SJCRH30 (cell line): ENCODE data around the gene NAGLU. TPM values are rescaled to one million over a fixed set of nuclear protein-coding genes. Genes with fewer than 3 reads are reported as not detected.

Experiments used
- DNase-seq, 2 experiments: peaks; one replicate each; pipeline ENCODE4 v3.0.0-alpha.2; 2015 to 2020
- H3K27ac ChIP-seq: fragments of 250-450 bp; sonication (Bioruptor Pico); 2 replicates; pipeline ENCODE4 v1.5.1; 2020; ENCODE audit warnings: mild to moderate bottlenecking, moderate library complexity
- H3K27me3 ChIP-seq: fragments of 250-450 bp; sonication (Bioruptor Pico); 2 replicates; pipeline ENCODE4 v1.5.1; 2020; ENCODE audit warnings: mild to moderate bottlenecking, moderate library complexity
- H3K36me3 ChIP-seq: fragments of 250-450 bp; sonication (Bioruptor Pico); 2 replicates; pipeline ENCODE4 v1.5.1; 2020; ENCODE audit warnings: mild to moderate bottlenecking, moderate library complexity
- H3K4me1 ChIP-seq: fragments of 250-450 bp; sonication (Bioruptor Pico); 2 replicates; pipeline ENCODE4 v1.5.1; 2020; ENCODE audit warnings: mild to moderate bottlenecking, moderate library complexity
- H3K4me3 ChIP-seq: fragments of 250-450 bp; sonication (Bioruptor Pico); 2 replicates; pipeline ENCODE4 v1.5.1; 2020; ENCODE audit warnings: mild to moderate bottlenecking, moderate library complexity
- H3K9me3 ChIP-seq: fragments of 250-450 bp; sonication (Bioruptor Pico); replicated peaks from 2 replicates; pipeline ENCODE4 v1.5.1; 2020; ENCODE audit warnings: mild to moderate bottlenecking, moderate library complexity
- total RNA-seq: library from RNA; depleted of rRNA; stranded (reverse); fragments of >200 nt; shearing (Covaris generic); gene quantifications from 2 replicates; pipeline ENCODE4 v1.2.3, GENCODE V29; 2014

The NAGLU gene
- total RNA-seq, 1 experiment from 2014 or later = 22.2 TPM

DNA sequence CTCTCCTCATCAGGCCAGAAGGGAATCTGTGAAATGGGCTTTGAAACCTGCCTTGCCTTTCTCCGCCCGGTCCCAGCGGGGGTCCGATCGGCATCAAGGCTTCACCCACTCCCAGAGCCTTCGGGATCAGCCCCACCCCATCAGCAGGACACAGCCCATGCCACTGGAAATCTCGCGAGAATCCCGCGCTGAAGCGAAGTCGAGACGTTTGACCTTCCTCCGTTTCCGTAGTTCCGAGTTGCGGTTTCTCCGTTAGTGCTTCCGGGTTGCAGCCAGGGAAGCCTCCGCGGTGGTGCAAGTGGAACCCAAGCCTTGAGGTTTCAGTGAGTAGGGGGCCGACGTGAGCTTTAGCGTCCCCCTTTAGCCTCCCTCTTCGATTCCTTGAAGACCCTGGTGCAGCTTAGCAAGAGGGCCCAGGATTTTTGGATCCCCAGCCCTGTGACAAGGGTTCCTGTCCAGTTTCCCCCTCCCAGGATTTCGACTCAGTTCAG is 25.9 kb downstream of the NAGLU start, which contains the start of gene COASY:
COASY (plus strand) TSS at position 252 of the 491 bp plus-strand sequence. CDS start 475 bp downstream, outside the sequence.
- peak; percentile 99 for DNase-seq
- peaks cover 5% of the 10 kb centered on the region; the same call in 1 of the 2 replicates for H3K4me1 ChIP-seq
- peaks cover 13% of the 10 kb centered on the region for H3K36me3 ChIP-seq
- no peaks in the 10 kb centered on the region for H3K9me3 ChIP-seq
- no peaks in the 10 kb centered on the region for H3K27me3 ChIP-seq
- peak within 1 kb of the TSS; percentile 70 for H3K4me3 ChIP-seq
- peak within 1 kb of the TSS; percentile 66 for H3K27ac ChIP-seq

DNA sequence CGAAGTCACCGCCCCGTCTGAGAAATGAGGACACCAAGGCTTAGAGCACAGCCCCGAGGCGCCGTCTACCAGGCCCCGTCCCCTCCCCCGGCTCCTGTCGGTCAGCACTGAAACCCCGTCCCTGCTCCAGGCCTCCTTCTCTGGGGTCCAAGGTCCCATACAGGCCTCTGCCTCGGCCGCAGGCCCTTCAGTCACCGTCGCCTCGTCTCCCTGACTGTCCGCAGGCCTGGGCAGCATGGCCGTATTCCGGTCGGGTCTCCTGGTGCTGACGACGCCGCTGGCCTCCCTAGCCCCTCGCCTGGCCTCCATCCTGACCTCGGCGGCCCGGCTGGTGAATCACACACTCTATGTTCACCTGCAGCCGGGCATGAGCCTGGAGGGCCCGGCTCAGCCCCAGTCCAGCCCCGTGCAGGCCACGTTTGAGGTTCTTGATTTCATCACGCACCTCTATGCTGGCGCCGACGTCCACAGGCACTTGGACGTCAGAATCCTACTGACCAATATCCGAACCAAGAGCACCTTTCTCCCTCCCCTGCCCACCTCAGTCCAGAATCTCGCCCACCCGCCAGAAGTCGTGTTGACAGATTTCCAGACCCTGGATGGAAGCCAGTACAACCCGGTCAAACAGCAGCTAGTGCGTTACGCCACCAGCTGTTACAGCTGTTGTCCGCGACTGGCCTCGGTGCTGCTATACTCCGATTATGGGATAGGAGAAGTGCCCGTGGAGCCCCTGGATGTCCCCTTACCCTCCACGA is 26.5 kb downstream of the NAGLU start:
- Histone ChIP-seq H3K9me3 (no peaks in the 10 kb centered on the region), H3K27ac (peak overlapping the region; percentile 66), H3K4me3 (peak overlapping the region; percentile 70), H3K4me1 (peaks cover 5% of the 10 kb centered on the region; the same call in 1 of the 2 replicates), H3K27me3 (no peaks in the 10 kb centered on the region), H3K36me3 (peaks cover 13% of the 10 kb centered on the region)
- DNase-seq = peak; percentile 42 to 48

DNA sequence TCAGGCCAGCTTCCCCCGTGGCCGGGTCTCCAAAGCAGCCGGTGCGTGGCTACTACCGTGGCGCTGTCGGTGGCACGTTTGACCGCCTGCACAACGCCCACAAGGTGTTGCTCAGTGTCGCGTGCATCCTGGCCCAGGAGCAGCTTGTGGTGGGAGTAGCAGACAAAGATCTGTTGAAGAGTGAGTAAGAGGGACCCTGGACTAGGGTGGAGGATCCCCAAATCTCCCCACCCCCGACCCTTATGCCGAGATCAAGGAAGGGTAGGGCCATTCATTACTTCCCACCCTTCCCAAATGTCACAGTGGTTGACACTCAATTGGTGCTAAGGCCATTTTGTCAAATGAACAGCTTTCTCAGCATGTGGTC is 27.1 kb downstream of the NAGLU start:
- H3K4me1 ChIP-seq = peaks cover 5% of the 10 kb centered on the region; the same call in 1 of the 2 replicates
- no peaks in the 10 kb centered on the region for H3K27me3 ChIP-seq
- no peaks in the 10 kb centered on the region for H3K9me3 ChIP-seq
- peak overlapping the region; percentile 70 for H3K4me3 ChIP-seq
- H3K27ac ChIP-seq = peak overlapping the region; percentile 66
- peaks cover 13% of the 10 kb centered on the region for H3K36me3 ChIP-seq
- DNase-seq = no peak

DNA sequence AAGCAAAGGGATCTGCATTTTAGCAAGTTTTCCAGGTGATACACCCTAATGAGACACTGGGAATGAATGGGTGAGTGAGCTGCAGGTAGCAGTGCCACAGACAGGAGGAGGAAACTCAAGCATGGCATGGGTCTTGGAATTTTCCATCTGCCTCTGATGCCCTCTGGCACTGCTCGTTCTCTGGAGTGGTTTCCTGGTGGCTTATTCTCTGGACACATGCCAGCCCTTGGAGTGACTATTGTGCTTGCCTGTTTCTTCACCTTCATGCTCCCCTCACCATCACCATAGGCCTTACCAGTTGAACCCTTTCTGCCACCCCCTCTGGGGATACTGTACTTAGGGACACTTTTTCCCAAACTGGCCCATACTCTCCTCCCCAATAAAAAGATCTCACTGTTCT is 27.5 kb downstream of the NAGLU start:
- Histone ChIP-seq H3K9me3 (no peaks in the 10 kb centered on the region), H3K4me1 (peaks cover 5% of the 10 kb centered on the region; the same call in 1 of the 2 replicates), H3K36me3 (peaks cover 15% of the 10 kb centered on the region), H3K4me3 (peak overlapping the region; percentile 70), H3K27ac (no peak overlapping the region), H3K27me3 (no peaks in the 10 kb centered on the region)
- DNase-seq = no peak

DNA sequence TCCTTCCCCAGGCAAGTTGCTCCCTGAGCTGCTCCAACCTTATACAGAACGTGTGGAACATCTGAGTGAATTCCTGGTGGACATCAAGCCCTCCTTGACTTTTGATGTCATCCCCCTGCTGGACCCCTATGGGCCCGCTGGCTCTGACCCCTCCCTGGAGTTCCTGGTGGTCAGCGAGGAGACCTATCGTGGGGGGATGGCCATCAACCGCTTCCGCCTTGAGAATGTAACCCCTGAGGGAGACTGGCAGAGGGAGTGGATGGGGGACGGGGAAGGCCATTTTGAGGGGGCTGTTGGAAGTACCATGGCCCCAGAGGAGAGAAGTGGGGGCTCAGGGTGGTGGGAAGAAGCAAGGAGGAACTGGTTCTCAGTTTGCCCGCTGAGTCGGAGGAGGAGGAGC is 27.9 kb downstream of the NAGLU start:
- Histone ChIP-seq H3K4me1 (peaks cover 5% of the 10 kb centered on the region; the same call in 1 of the 2 replicates), H3K36me3 (peaks cover 19% of the 10 kb centered on the region)

DNA sequence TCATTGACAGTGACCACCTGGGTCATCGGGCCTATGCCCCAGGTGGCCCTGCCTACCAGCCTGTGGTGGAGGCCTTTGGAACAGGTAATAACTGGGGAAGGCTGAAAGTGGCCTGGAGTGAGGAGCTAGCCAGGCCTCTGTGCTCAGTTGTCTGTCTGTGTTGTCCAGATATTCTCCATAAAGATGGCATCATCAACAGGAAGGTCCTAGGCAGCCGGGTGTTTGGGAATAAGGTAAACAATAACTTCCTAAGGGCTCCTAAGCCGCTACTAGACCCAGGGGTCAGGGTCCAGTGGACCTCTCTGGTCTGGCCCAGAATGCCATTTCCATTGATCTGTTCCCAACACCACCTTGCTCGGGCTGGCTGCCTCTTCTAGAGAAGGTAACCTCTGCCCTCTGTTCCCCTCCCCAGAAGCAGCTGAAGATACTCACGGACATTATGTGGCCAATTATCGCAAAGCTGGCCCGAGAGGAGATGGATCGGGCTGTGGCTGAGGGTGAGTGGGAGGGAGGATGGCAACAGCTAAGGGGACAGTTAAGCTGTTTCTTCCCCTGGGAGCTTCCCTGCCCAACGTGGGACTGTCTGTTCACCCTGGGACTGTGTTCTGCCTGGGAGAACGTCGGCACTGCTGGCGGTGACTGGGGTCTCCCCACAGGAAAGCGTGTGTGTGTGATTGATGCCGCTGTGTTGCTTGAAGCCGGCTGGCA is 28.9 kb downstream of the NAGLU start:
- DNase-seq = no peak
- no peaks in the 10 kb centered on the region for H3K27me3 ChIP-seq
- H3K4me1 ChIP-seq = peaks cover 5% of the 10 kb centered on the region; the same call in 1 of the 2 replicates
- no peaks in the 10 kb centered on the region for H3K9me3 ChIP-seq
- H3K27ac ChIP-seq = no peak overlapping the region
- H3K4me3 ChIP-seq = no peak overlapping the region
- H3K36me3 ChIP-seq = peaks cover 29% of the 10 kb centered on the region

More for the DNA sequence above, 27.9 kb downstream of the NAGLU start:
- Histone ChIP-seq H3K4me3 (no peak overlapping the region), H3K9me3 (no peaks in the 10 kb centered on the region), H3K27ac (no peak overlapping the region), H3K27me3 (no peaks in the 10 kb centered on the region)
- no peak for DNase-seq

DNA sequence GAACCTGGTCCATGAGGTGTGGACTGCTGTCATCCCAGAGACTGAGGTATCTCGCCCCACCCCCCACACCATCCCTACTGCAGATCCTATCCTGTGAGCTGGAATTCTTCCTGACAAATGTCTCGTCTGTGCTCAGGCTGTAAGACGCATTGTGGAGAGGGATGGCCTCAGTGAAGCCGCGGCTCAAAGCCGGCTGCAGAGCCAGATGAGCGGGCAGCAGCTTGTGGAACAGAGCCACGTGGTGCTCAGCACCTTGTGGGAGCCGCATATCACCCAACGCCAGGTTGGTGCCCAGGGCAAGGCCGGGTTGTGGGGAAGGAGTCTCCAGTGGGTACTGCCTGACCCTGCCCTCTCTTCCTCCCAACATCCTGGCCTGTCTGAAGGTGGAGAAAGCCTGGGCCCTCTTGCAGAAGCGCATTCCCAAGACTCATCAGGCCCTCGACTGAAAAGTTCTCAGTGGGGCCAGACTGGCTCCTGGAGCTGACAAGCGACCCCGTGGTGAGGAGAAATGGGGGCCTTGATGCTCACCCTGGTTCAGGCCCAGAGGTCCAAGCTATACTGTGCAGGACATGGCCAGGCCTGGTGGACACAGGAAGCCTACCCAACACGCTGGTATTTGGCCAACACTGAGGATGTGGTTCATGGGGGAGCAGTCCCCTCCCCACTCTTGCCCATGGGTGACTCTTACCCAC is 29.6 kb downstream of the NAGLU start:
- no peaks in the 10 kb centered on the region for H3K27me3 ChIP-seq
- H3K4me3 ChIP-seq = no peak overlapping the region
- H3K4me1 ChIP-seq = peaks cover 5% of the 10 kb centered on the region; the same call in 1 of the 2 replicates
- H3K36me3 ChIP-seq = peaks cover 31% of the 10 kb centered on the region
- no peak for DNase-seq
- H3K27ac ChIP-seq = no peak overlapping the region
- H3K9me3 ChIP-seq = no peaks in the 10 kb centered on the region

DNA sequence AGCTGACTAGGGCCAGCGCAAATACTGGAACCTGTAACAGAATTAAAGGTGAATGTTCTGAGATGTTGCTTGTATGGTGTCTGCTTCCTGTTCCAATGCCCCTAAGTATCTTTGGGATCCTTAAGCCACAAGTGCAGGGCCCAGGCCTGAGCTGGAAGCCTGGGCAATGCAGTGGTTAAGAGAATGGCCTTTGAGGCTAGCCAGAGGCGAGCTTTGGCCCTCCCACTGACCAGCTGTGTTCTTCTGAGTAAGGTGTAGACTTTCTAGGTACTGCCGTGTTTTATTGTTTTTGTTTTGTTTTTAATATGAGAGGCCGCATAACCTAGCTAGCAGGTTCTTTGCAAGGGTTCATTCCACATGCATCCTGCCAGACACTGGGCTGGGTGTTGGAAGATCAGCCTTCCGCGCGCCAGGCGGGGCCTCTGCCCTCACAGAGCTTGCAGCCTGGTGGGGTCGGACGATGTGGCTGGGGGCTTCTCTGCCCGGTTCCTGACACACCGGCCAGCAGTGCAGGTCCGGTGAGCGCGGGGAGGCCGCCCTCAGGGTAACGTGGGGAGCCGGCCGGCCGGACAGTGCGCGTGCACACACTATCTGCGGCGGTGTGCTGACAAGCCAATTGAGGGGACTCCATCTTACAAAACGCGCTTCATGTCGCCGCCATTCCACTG is 30.3 kb downstream of the NAGLU start:
- Histone ChIP-seq H3K4me1 (peaks cover 5% of the 10 kb centered on the region; the same call in 1 of the 2 replicates), H3K27ac (peak overlapping the region; percentile 56), H3K4me3 (peak overlapping the region; percentile 80), H3K9me3 (no peaks in the 10 kb centered on the region), H3K36me3 (peaks cover 36% of the 10 kb centered on the region), H3K27me3 (no peaks in the 10 kb centered on the region)
- no peak for DNase-seq

DNA sequence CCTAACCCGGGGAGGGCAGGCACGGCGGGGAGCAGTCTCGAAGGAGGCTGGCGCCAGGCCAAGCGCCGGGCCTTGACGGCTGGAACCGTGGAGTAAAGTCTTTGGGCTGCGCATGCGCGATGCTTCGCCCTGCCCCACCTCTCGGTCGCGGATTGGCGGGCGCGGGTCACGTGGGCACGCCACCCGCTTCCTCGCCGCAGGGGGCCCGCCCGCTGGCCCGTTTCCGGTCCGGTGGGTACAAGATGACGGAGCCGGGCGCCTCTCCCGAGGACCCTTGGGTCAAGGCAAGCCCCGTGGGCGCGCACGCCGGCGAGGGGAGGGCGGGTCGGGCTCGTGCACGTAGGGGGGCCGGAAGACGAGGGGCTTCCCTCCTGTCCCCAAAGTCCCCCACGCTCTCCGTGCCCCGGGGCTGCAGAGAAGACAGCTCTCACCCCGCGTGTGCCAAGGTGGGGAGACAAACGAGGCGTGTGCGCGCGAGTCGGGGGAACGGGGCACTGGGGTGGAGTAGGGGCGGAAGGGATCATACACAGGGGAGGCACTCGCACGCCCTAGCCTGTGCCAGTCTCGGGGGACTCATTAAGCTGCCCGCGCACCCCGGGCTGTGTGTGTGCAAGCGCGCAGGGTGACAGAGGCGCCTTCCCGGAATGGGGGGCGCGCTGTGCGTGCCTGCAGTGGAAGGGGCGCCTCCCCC is 31.0 kb downstream of the NAGLU start, which contains the start of gene MLX:
MLX (plus strand) TSS at position 218 of the 691 bp plus-strand sequence; CDS start at position 243, 25 bp downstream.
- DNase-seq = peak; percentile 93 to 97

DNA sequence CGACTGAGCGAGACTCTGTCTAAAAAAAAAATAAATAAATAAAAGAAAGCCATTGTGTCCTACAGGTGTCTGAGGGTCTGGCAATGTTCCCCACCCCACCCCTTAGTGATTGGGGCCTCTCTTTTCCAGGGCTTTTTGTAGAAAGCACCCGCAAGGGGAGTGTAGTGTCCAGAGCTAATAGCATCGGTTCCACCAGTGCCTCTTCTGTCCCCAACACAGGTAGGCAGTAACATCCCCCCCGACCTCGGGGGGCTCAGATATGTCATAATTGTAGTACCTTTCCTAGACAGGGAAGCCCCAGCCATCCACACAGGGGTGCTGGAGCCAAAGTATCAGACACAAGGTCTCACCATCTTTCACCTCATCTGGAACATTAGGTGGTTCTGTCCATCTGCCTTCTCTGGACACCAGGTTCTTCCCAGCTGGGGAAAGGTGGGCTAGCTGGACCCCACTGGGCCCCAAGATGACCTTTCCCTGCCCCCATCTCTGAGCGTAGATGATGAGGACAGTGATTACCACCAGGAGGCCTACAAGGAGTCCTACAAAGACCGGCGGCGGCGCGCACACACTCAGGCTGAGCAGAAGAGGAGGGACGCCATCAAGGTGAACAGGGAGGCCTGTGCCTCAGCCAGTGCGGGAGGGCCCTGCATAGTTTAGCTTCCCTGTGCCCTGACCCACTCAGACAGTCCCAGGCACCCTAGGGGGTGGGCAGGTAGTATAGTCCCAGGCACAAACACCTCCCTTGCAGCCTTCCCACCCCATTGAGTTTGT is 32.5 kb downstream of the NAGLU start:
- H3K9me3 ChIP-seq = no peaks in the 10 kb centered on the region
- no peaks in the 10 kb centered on the region for H3K27me3 ChIP-seq
- no peak for DNase-seq
- H3K27ac ChIP-seq = no peak overlapping the region
- H3K36me3 ChIP-seq = peaks cover 57% of the 10 kb centered on the region
- H3K4me1 ChIP-seq = peaks cover 5% of the 10 kb centered on the region; the same call in 1 of the 2 replicates
- H3K4me3 ChIP-seq = no peak overlapping the region

More for the DNA sequence above, 31.0 kb downstream of the NAGLU start, which contains the start of gene MLX:
- Histone ChIP-seq H3K4me3 (peak within 1 kb of the TSS; percentile 80), H3K27ac (peak within 1 kb of the TSS; percentile 56), H3K36me3 (peaks cover 42% of the 10 kb centered on the region), H3K27me3 (no peaks in the 10 kb centered on the region), H3K4me1 (peaks cover 5% of the 10 kb centered on the region; the same call in 1 of the 2 replicates), H3K9me3 (no peaks in the 10 kb centered on the region)

DNA sequence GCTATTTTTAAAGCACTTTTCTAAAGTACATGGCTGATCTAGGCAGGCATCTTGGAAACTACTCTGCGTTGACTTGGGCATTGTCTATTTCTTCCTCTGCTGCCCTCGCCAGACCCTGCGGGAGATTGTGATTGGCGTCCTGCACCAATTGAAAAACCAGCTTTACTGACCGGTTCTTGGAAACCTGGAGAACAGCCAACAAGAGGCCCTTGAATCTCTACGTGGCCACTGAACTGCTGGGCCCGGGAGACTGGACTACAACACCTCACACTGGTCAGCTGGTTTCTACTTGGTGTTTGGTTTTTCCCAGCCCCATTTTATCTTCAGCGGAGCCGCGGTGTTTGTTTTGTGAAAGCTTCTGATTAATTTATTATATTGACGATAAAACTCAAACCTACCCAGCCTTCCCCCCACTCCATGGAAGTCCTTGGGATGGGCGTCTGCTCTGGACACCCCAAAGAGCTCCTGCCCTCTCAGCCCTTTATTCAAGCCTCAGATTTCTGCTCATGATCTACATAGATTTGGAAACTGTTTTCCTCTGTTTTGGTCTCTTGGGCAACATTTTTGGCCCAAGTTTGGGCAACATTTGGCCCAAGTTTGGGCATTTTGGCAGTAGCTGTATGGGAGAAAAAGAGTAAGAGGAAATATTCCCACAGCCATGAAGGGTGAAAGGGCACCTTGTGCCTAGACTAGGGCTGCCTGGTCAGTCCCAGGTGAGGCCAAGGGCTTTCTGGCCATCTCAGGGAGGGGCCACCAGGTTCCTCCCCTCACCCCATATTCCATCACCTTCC is 35.6 kb downstream of the NAGLU start:
- Histone ChIP-seq H3K27me3 (no peaks in the 10 kb centered on the region), H3K9me3 (no peaks in the 10 kb centered on the region), H3K4me3 (no peak overlapping the region), H3K36me3 (peaks cover 61% of the 10 kb centered on the region), H3K4me1 (no peaks in the 10 kb centered on the region; the same call in 1 of the 2 replicates), H3K27ac (no peak overlapping the region)
- no peak for DNase-seq

DNA sequence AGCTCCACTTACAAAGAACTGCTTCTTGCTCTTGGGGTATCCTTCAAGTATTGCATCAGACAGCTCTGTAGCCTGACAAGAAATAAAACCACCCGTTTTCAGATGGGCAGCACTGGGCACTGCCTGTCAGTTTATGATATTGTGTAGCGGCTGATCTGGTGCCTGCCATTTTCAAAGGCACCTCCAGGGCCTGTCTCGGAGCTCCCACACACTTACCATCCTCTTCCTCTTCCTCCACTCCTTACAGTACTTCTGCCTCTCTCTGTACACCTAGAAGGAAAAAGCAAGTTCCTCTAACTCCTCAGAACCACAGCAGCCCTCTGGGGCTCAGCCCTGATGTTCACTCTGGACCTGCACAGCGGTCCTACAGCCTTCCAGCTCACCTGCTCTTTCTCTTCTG is 37.1 kb downstream of the NAGLU start:
- no peak for DNase-seq
- Histone ChIP-seq H3K27ac (no peak overlapping the region), H3K9me3 (no peaks in the 10 kb centered on the region), H3K27me3 (no peaks in the 10 kb centered on the region), H3K4me1 (no peaks in the 10 kb centered on the region; the same call in 1 of the 2 replicates), H3K36me3 (peaks cover 61% of the 10 kb centered on the region), H3K4me3 (no peak overlapping the region)
